GM19193 (cell line): ENCODE data around the gene APC.

Experiments used
- POLR2A ChIP-seq: IDR thresholded peaks from 4 replicates; pipeline ENCODE4 v1.6.1; 2011; ENCODE audit not compliant: insufficient read depth, insufficient read length; ENCODE audit errors: extremely low read depth

Gene APC

GRCh38 chr5:112737463-112738190, at the start of gene APC:
Gene APC, plus strand, starts transcription at chr5:112737885. Its CDS starts 17,006 bp downstream, at chr5:112754891.
- peak; percentile 69 for TF ChIP-seq POLR2A

- no peak for TF ChIP-seq POLR2A
Measured at GRCh38 chr5:112689155-112689909, 48.4 kb upstream of the APC start.

GRCh38 chr5:112690605-112691338, 46.9 kb upstream of the APC start:
- TF ChIP-seq POLR2A: no peak

GRCh38 chr5:112691339-112691680, 46.4 kb upstream of the APC start:
- TF ChIP-seq POLR2A: no peak

GRCh38 chr5:112691758-112692157, 45.9 kb upstream of the APC start:
- TF ChIP-seq POLR2A: no peak

GRCh38 chr5:112692472-112692871, 45.2 kb upstream of the APC start:
- no peak for TF ChIP-seq POLR2A

GRCh38 chr5:112693301-112693700, 44.4 kb upstream of the APC start:
- TF ChIP-seq POLR2A: no peak

- TF ChIP-seq POLR2A: no peak
Measured at GRCh38 chr5:112694853-112695709, 42.6 kb upstream of the APC start.

- TF ChIP-seq POLR2A: no peak
Measured at GRCh38 chr5:112696786-112697185, 40.9 kb upstream of the APC start.

- TF ChIP-seq POLR2A: no peak
Measured at GRCh38 chr5:112697322-112697721, 40.4 kb upstream of the APC start.

- no peak for TF ChIP-seq POLR2A
Measured at GRCh38 chr5:112697833-112698232, 39.9 kb upstream of the APC start.

- TF ChIP-seq POLR2A: no peak
Measured at GRCh38 chr5:112703866-112704820, 33.5 kb upstream of the APC start.

GRCh38 chr5:112706446-112707016, 31.2 kb upstream of the APC start:
- TF ChIP-seq POLR2A: no peak
